Measurements from ENCODE around the gene ST8SIA2. TPM values are rescaled to one million over a fixed set of nuclear protein-coding genes. Genes with fewer than 3 reads are reported as not detected.

The ST8SIA2 gene
- total RNA-seq, 1 experiment from 2014 or later = 0.15 TPM

- Histone ChIP-seq H3K4me3 (ENCODE audit: low read depth in 2 of 2, low read length in 2 of 2) (no peak overlapping the region), H3K9me3 (ENCODE audit: control insufficient read depth, insufficient read depth, low read depth, low read length) (no peaks in the 10 kb centered on the region), H3K27ac (ENCODE audit: low read length) (no peak overlapping the region), H3K27me3 (ENCODE audit: control insufficient read depth, insufficient read depth, low read length) (peaks cover 2% of the 10 kb centered on the region; the same call in 1 of the 2 replicates), H3K4me1 (ENCODE audit: control insufficient read depth, insufficient read depth, low read length) (no peaks in the 10 kb centered on the region), H3K36me3 (ENCODE audit: control insufficient read depth, insufficient read depth, low read length) (no peaks in the 10 kb centered on the region)
- DNase-seq (ENCODE audit: low read depth, low spot score) (no peak), ATAC-seq (no peak)
- in situ Hi-C loops (cut with HindIII; ENCODE audit: low pct_unique_long_range_greater_than_20kb, low sequenced_read_pairs) = no loop called here
- no peak for TF ChIP-seq SIN3A (IDR thresholded peaks at IDR 0.05; ENCODE audit: borderline replicate concordance, insufficient read depth, low read depth, low read length)
- no peak for TF ChIP-seq TCF7L2 (IDR thresholded peaks at IDR 0.05; ENCODE audit: low read depth, low read length)
- no peak for TF ChIP-seq POLR2AphosphoS5 (IDR thresholded peaks at IDR 0.05; ENCODE audit: low read depth, low read length)
- no peak for TF ChIP-seq REST (IDR thresholded peaks at IDR 0.05; ENCODE audit: insufficient read depth in 1 of 2, low read depth in 2 of 2, low read length in 1 of 2)
- no TSS peak for BruUV-seq (replicated peaks)
- ChIA-PET CTCF (no interaction called here), POLR2A (no interaction called here)
- intact Hi-C loops (cut with micrococcal nuclease; ENCODE audit: unreplicated experiment) = no loop called here
Measured at GRCh38 chr15:92346063-92346462, 47.6 kb upstream of the ST8SIA2 start.

GRCh38 chr15:92355307-92355706 is 38.4 kb upstream of the ST8SIA2 start:
- no peak overlapping the region for H3K4me3 ChIP-seq (ENCODE audit: low read depth in 2 of 2, low read length in 2 of 2)
- no peaks in the 10 kb centered on the region for H3K9me3 ChIP-seq (ENCODE audit: control insufficient read depth, insufficient read depth, low read depth, low read length)
- POLR2A ChIA-PET = no interaction called here
- CTCF ChIA-PET = no interaction called here
- no TSS peak for BruUV-seq (replicated peaks)
- no peaks in the 10 kb centered on the region for H3K4me1 ChIP-seq (ENCODE audit: control insufficient read depth, insufficient read depth, low read length)
- no peaks in the 10 kb centered on the region for H3K27me3 ChIP-seq (ENCODE audit: control insufficient read depth, insufficient read depth, low read length)
- DNase-seq (ENCODE audit: low read depth, low spot score) (no peak), ATAC-seq (no peak)
- intact Hi-C loops (cut with micrococcal nuclease; ENCODE audit: unreplicated experiment) = no loop called here
- in situ Hi-C loops (cut with HindIII; ENCODE audit: low pct_unique_long_range_greater_than_20kb, low sequenced_read_pairs) = no loop called here
- no peaks in the 10 kb centered on the region for H3K36me3 ChIP-seq (ENCODE audit: control insufficient read depth, insufficient read depth, low read length)
- H3K27ac ChIP-seq (ENCODE audit: low read length) = no peak overlapping the region
- TF ChIP-seq REST (IDR thresholded peaks at IDR 0.05; ENCODE audit: insufficient read depth in 1 of 2, low read depth in 2 of 2, low read length in 1 of 2) (no peak), POLR2AphosphoS5 (IDR thresholded peaks at IDR 0.05; ENCODE audit: low read depth, low read length) (no peak), SIN3A (IDR thresholded peaks at IDR 0.05; ENCODE audit: borderline replicate concordance, insufficient read depth, low read depth, low read length) (no peak), CTCF (IDR thresholded peaks at IDR 0.05) (no peak), TCF7L2 (IDR thresholded peaks at IDR 0.05; ENCODE audit: low read depth, low read length) (no peak)
